H1 (cell line): ENCODE data around the gene PMF1. TPM values are rescaled to one million over a fixed set of nuclear protein-coding genes. Genes with fewer than 3 reads are reported as not detected.

Experiments
- CTCF ChIA-PET: fragments of 300-600 bp; sonication (Branson Sonifier 250); formaldehyde crosslinking; loops from one replicate; lab custom pipeline; 2021; ENCODE audit not compliant: partially characterized antibody; lab: Charles Lee
- POLR2A ChIA-PET: fragments of 300-600 bp; sonication (Branson Sonifier 250); formaldehyde crosslinking; loops from one replicate; lab custom pipeline; 2021; ENCODE audit warnings: inconsistent platforms; ENCODE audit not compliant: partially characterized antibody; lab: Charles Lee
- DNase-seq, 2 experiments: peaks; one replicate each; pipeline versions ENCODE4 v3.0.0 to v3.0.0-alpha.2; 2010 to 2022; ENCODE audit warnings: low spot score in 2 of 2, low read depth in 1 of 2, mixed read lengths in 1 of 2
- FAIRE-seq: peaks from 2 replicates; lab custom pipeline; 2011; peaks lifted over from hg19 to GRCh38; lab: Jason Lieb, UNC
- H2AFZ ChIP-seq: 2 replicates; pipeline ENCODE4 v1.8.1; 2012; ENCODE audit warnings: low read length, inconsistent platforms
- H2AK5ac ChIP-seq: 2 replicates; pipeline ENCODE4 v1.6.1; 2013; ENCODE audit warnings: low read depth, low read length
- H2BK120ac ChIP-seq: replicated peaks from 2 replicates; pipeline ENCODE3; 2013; ENCODE audit warnings: low read depth, low read length, inconsistent platforms
- H2BK12ac ChIP-seq: 2 replicates; pipeline ENCODE4 v1.6.1; 2013; ENCODE audit warnings: low read depth, low read length
- H2BK15ac ChIP-seq: 2 replicates; pipeline ENCODE4 v1.6.1; 2013; ENCODE audit warnings: low read length
- H2BK20ac ChIP-seq: 2 replicates; pipeline ENCODE4 v1.6.1; 2013; ENCODE audit warnings: low read length
- H2BK5ac ChIP-seq: 2 replicates; pipeline ENCODE4 v1.6.1; 2013; ENCODE audit warnings: low read depth, low read length
- H3K14ac ChIP-seq: 2 replicates; pipeline ENCODE4 v1.6.1; 2013; ENCODE audit warnings: inconsistent platforms; ENCODE audit not compliant: insufficient read length
- H3K18ac ChIP-seq: 2 replicates; pipeline ENCODE4 v1.6.1; 2013; ENCODE audit warnings: low read length; ENCODE audit errors: extremely low read depth
- H3K23ac ChIP-seq: 2 replicates; pipeline ENCODE4 v1.6.1; 2013; ENCODE audit warnings: inconsistent platforms; ENCODE audit not compliant: insufficient read length
- H3K23me2 ChIP-seq: 2 replicates; pipeline ENCODE4 v1.6.1; 2013; ENCODE audit warnings: low read depth, low read length
- H3K27ac ChIP-seq: 2 replicates; pipeline ENCODE4 v1.6.1; 2011; ENCODE audit warnings: low read depth, low read length, inconsistent platforms
- H3K27me3 ChIP-seq, 4 experiments: replicated peaks in 1 of 4; 1 replicate in 1 of 4; 2 replicates in 3 of 4; pipeline versions ENCODE4 v1.6.1 to v1.8.1; 2011 to 2013; ENCODE audit warnings: low read length in 3 of 4, mild to moderate bottlenecking in 3 of 4, inconsistent platforms in 2 of 4, mixed read lengths in 2 of 4, moderate library complexity in 1 of 4; ENCODE audit not compliant: control insufficient read depth in 3 of 4, insufficient read depth in 3 of 4; ENCODE audit errors: extremely low read depth in 1 of 4
- H3K36me3 ChIP-seq, 4 experiments: 2 replicates each; pipeline versions ENCODE4 v1.6.1 to v1.8.1; 2011 to 2013; ENCODE audit warnings: mild to moderate bottlenecking in 4 of 4, low read length in 3 of 4, moderate library complexity in 2 of 4, control low read depth in 1 of 4, inconsistent platforms in 1 of 4; ENCODE audit not compliant: insufficient read depth in 4 of 4, control insufficient read depth in 2 of 4
- H3K4ac ChIP-seq: replicated peaks from 2 replicates; pipeline ENCODE3; 2013; ENCODE audit warnings: low read length, low read depth, mixed read lengths, inconsistent platforms; ENCODE audit not compliant: insufficient read length
- H3K4me1 ChIP-seq, 4 experiments: replicated peaks in 1 of 4; 1 replicate in 1 of 4; 2 replicates in 3 of 4; pipeline versions ENCODE4 v1.6.1 to v1.8.1; 2011 to 2013; ENCODE audit warnings: low read length in 3 of 4, inconsistent platforms in 2 of 4, mixed read lengths in 1 of 4; ENCODE audit not compliant: insufficient read depth in 4 of 4, control insufficient read depth in 3 of 4
- H3K4me2 ChIP-seq, 2 experiments: 2 replicates each; pipeline versions ENCODE4 v1.6.1 to v1.8.1; 2011 to 2013; ENCODE audit warnings: low read depth in 2 of 2, low read length in 2 of 2, control low read depth in 1 of 2, inconsistent platforms in 1 of 2, mild to moderate bottlenecking in 1 of 2; ENCODE audit not compliant: insufficient read depth in 1 of 2
- H3K4me3 ChIP-seq, 4 experiments: fragments of 200-600, 300-600 bp in 1 of 4; sonication (generic), shearing (Covaris generic), sonication (Bioruptor Twin) in 1 of 4; 2 replicates each; pipeline versions ENCODE4 v1.5.1 to v1.8.1; 2011 to 2016; ENCODE audit warnings: low read length in 4 of 4, low read depth in 3 of 4, control low read depth in 2 of 4, inconsistent platforms in 2 of 4, mild to moderate bottlenecking in 2 of 4, mixed read lengths in 1 of 4, moderate library complexity in 1 of 4; ENCODE audit not compliant: insufficient read depth in 2 of 4; ENCODE audit errors: extremely low read depth in 1 of 4
- H3K56ac ChIP-seq: replicated peaks from 2 replicates; pipeline ENCODE3; 2013; ENCODE audit warnings: low read depth, mild to moderate bottlenecking, mixed read lengths, low read length, inconsistent platforms; ENCODE audit not compliant: insufficient read length
- H3K79me1 ChIP-seq: 2 replicates; pipeline ENCODE4 v1.6.1; 2013; ENCODE audit warnings: low read depth, low read length, control low read depth
- H3K79me2 ChIP-seq, 2 experiments: 2 replicates each; pipeline versions ENCODE4 v1.6.1 to v1.8.1; 2012 to 2013; ENCODE audit warnings: low read length in 2 of 2, mild to moderate bottlenecking in 2 of 2, inconsistent platforms in 1 of 2; ENCODE audit not compliant: insufficient read depth in 2 of 2, control insufficient read depth in 1 of 2
- H3K9ac ChIP-seq, 4 experiments: replicated peaks in 1 of 4; 1 replicate in 1 of 4; 2 replicates in 3 of 4; pipeline versions ENCODE4 v1.6.1 to v1.8.1; 2011 to 2013; ENCODE audit warnings: low read depth in 3 of 4, low read length in 3 of 4, control low read depth in 2 of 4, mild to moderate bottlenecking in 2 of 4, moderate library complexity in 2 of 4, inconsistent platforms in 1 of 4; ENCODE audit errors: extremely low read depth in 1 of 4
- H3K9me3 ChIP-seq, 2 experiments: 2 replicates each; pipeline versions ENCODE4 v1.6.1 to v1.8.1; 2012 to 2013; ENCODE audit warnings: mild to moderate bottlenecking in 2 of 2, moderate library complexity in 2 of 2, control low read depth in 1 of 2, inconsistent platforms in 1 of 2, low read depth in 1 of 2, low read length in 1 of 2, mixed read lengths in 1 of 2; ENCODE audit not compliant: insufficient read depth in 2 of 2
- H4K20me1 ChIP-seq, 2 experiments: replicated peaks in 1 of 2; 2 replicates each; pipeline versions ENCODE3 to v1.8.1; 2011 to 2013; ENCODE audit warnings: inconsistent platforms in 2 of 2, low read length in 2 of 2, mild to moderate bottlenecking in 1 of 2; ENCODE audit not compliant: insufficient read depth in 2 of 2, control insufficient read depth in 1 of 2
- H4K5ac ChIP-seq: 2 replicates; pipeline ENCODE4 v1.6.1; 2013; ENCODE audit warnings: low read length, low read depth, mixed read lengths, inconsistent platforms; ENCODE audit not compliant: insufficient read length
- H4K8ac ChIP-seq: 2 replicates; pipeline ENCODE4 v1.8.0; 2013; ENCODE audit warnings: mild to moderate bottlenecking, moderate library complexity, low read length, inconsistent platforms; ENCODE audit not compliant: insufficient read depth; ENCODE audit errors: extremely low read depth
- H4K91ac ChIP-seq: replicated peaks from 2 replicates; pipeline ENCODE3; 2013; ENCODE audit warnings: low read length, mixed read lengths, inconsistent platforms; ENCODE audit not compliant: insufficient read length
- E2F6 ChIP-seq: IDR thresholded peaks from 2 replicates; pipeline ENCODE4 v1.6.1; 2012; ENCODE audit warnings: inconsistent platforms
- RAD21 ChIP-seq, 2 experiments: IDR thresholded peaks in 1 of 2; conservative IDR thresholded peaks in 1 of 2; 2 replicates each; pipeline ENCODE4 v1.6.1; 2011; ENCODE audit warnings: low read depth in 2 of 2, low read length in 2 of 2, improper control_type of control experiment in 1 of 2, inconsistent platforms in 1 of 2, mild to moderate bottlenecking in 1 of 2, moderate library complexity in 1 of 2
- RNF2 ChIP-seq: fragments of 200-900, 300-1000 bp; sonication (generic); IDR thresholded peaks from 2 replicates; pipeline ENCODE4 v1.7.1; 2016; ENCODE audit warnings: borderline replicate concordance, low read depth, mild to moderate bottlenecking, antibody characterized with exemption, low read length; ENCODE audit not compliant: poor library complexity, severe bottlenecking; ENCODE audit errors: missing control alignments
- TBP ChIP-seq: IDR thresholded peaks from 2 replicates; pipeline ENCODE4 v1.6.1; 2011; ENCODE audit warnings: low read depth, low read length, improper control_type of control experiment
- WGBS, 2 experiments: shearing (Covaris generic) in 1 of 2; methylation state at CpG; one replicate each; pipeline versions ENCODE4 v1.1.6 to v1.1.7; 2013 to 2015; ENCODE audit warnings: low lambda C conversion rate in 2 of 2, mixed read lengths in 2 of 2, inconsistent platforms in 1 of 2, low coverage in 1 of 2, missing lambda C conversion rate in 1 of 2; ENCODE audit not compliant: insufficient replicate concordance in 2 of 2, insufficient coverage in 1 of 2, insufficient read length in 1 of 2; ENCODE audit errors: extremely low coverage in 1 of 2, missing lambda C conversion rate in 1 of 2; 5-methylcytosine and 5-hydroxymethylcytosine counted together
- polyA plus RNA-seq, 7 experiments: library from polyadenylated mRNA; depleted of rRNA in 3 of 7; stranded (reverse) in 5 of 7; unstranded in 2 of 7; fragments of >200 nt in 5 of 7; fragments of 200-250 nt in 2 of 7; gene quantifications; 1 replicate in 5 of 7; 2 replicates in 1 of 7; 4 replicates in 1 of 7; pipeline versions ENCODE4 v1.2.1 to v1.2.3, GENCODE V29; 2011 to 2013; ENCODE audit warnings: missing spikeins in 2 of 7, mixed read lengths in 2 of 7
- total RNA-seq: library from RNA; stranded (reverse); fragmentation: NEBNext Ultra II Directional; extraction: Animal tissue kit (Norgen Biotek cat#: 25700); gene quantifications from 2 replicates; pipeline ENCODE4 v1.2.1, GENCODE V29; 2021

The PMF1 gene
- total and polyA plus RNA-seq, 2 of the 8 experiments (the other 6 are each of a cell fraction or from before 2014, with no cell fraction given) = 113 to 296 TPM

- H3K9me3 ChIP-seq = no peaks in the 10 kb centered on the region
- H4K5ac ChIP-seq = no peak overlapping the region
- no peak overlapping the region for H3K4me3 ChIP-seq
- TF ChIP-seq RNF2 (no peak), E2F6 (no peak), RAD21 (IDR thresholded peaks at IDR 0.05 in 1 of 2, conservative IDR thresholded peaks at IDR 0.05 in 1 of 2; ENCODE audit: low read depth in 2 of 2, low read length in 2 of 2) (no peak), TBP (no peak)
- no peak overlapping the region for H3K18ac ChIP-seq
- H2AFZ ChIP-seq = no peak overlapping the region
- H3K27me3 ChIP-seq = no peaks in the 10 kb centered on the region
- no peaks in the 10 kb centered on the region for H3K23me2 ChIP-seq
- H3K79me2 ChIP-seq = 0 out of 4 replicates have a peak, but pooled peaks cover 0 to 8% of the 10 kb centered on the region in 2 experiments
- no peak for FAIRE-seq
- no peak overlapping the region for H2BK5ac ChIP-seq
- no peak overlapping the region for H3K27ac ChIP-seq
- H2BK15ac ChIP-seq = no peak overlapping the region
- 54% methylated on average over 2 of the region's 2 CpGs; no CpG with 5 or more reads in 1 of the 2 experiments for whole genome bisulfite sequencing, 2 experiments
- no peak overlapping the region for H3K14ac ChIP-seq
- no peak overlapping the region for H2BK20ac ChIP-seq
- H3K4me2 ChIP-seq = no peak overlapping the region
- no peak overlapping the region for H3K23ac ChIP-seq
- no peak overlapping the region for H3K4ac ChIP-seq
- no peak for DNase-seq
- no peak overlapping the region for H4K8ac ChIP-seq
- H2AK5ac ChIP-seq = no peak overlapping the region
- H3K36me3 ChIP-seq = peaks cover 11 to 38% (median 18%) of the 10 kb centered on the region in 4 experiments
- H3K4me1 ChIP-seq = no peaks in the 10 kb centered on the region
- H3K9ac ChIP-seq = no peak overlapping the region
- no peak overlapping the region for H3K56ac ChIP-seq
- no peak overlapping the region for H2BK12ac ChIP-seq
- ChIA-PET CTCF (interaction anchor here (0.7 to 47.2 kb wide), 34 partner anchors 8 to 135 kb away, joined by 3 to 1265 read pairs (median 8); partner anchors contain the start of genes BGLAP, PMF1, SEMA4A and SLC25A44), POLR2A (interaction anchor here (0.7 to 6.6 kb wide), 12 partner anchors 12 to 84 kb away, joined by 3 to 49 read pairs (median 3); partner anchors contain the start of genes PAQR6, PMF1 and SLC25A44)
- H2BK120ac ChIP-seq = no peak overlapping the region
- H4K20me1 ChIP-seq = peaks cover 0 to 7% of the 10 kb centered on the region in 2 experiments
- peaks cover 17% of the 10 kb centered on the region for H3K79me1 ChIP-seq
- H4K91ac ChIP-seq = no peak overlapping the region
Observed at GRCh38 chr1:156225677-156226014, 12.8 kb downstream of the PMF1 start.
